CD4-positive, alpha-beta T cell treated with Interferon alpha-2 for 1 hour (primary cell): Measurements from ENCODE around the gene ENOX1.

ENCODE experiments used
- DNase-seq, 2 donors: peaks; one replicate each; pipeline ENCODE4 v3.0.0-alpha.2; 2020 to 2022

The ENOX1 gene

GRCh38 chr13:43529796-43530195 is 257.0 kb downstream of the ENOX1 start:
- DNase-seq, result no peak

- no peak for DNase-seq
Observed at GRCh38 chr13:43528992-43529391, 257.8 kb downstream of the ENOX1 start.

- DNase-seq, result no peak
Observed at GRCh38 chr13:43522788-43523187, 264.0 kb downstream of the ENOX1 start.

- DNase-seq, result no peak
Observed at GRCh38 chr13:43520351-43520750, 266.4 kb downstream of the ENOX1 start.

GRCh38 chr13:43518833-43519232 is 267.9 kb downstream of the ENOX1 start:
- no peak for DNase-seq

GRCh38 chr13:43516401-43516833 is 270.4 kb downstream of the ENOX1 start:
- no peak for DNase-seq

GRCh38 chr13:43515531-43515930 is 271.2 kb downstream of the ENOX1 start:
- no peak for DNase-seq

- no peak for DNase-seq
Observed at GRCh38 chr13:43514311-43514710, 272.5 kb downstream of the ENOX1 start.

- DNase-seq, result no peak
Observed at GRCh38 chr13:43512221-43512620, 274.6 kb downstream of the ENOX1 start.

- DNase-seq, result no peak
Observed at GRCh38 chr13:43510956-43511901, 275.5 kb downstream of the ENOX1 start.

GRCh38 chr13:43495732-43496131 is 291.0 kb downstream of the ENOX1 start:
- no peak for DNase-seq

- DNase-seq, result no peak
Observed at GRCh38 chr13:43494206-43494605, 292.6 kb downstream of the ENOX1 start.

GRCh38 chr13:43493496-43494000 is 293.2 kb downstream of the ENOX1 start:
- no peak for DNase-seq

GRCh38 chr13:43492745-43493144 is 294.0 kb downstream of the ENOX1 start:
- no peak for DNase-seq

GRCh38 chr13:43492311-43492710 is 294.5 kb downstream of the ENOX1 start:
- no peak for DNase-seq

- no peak for DNase-seq
Observed at GRCh38 chr13:43489233-43489632, 297.5 kb downstream of the ENOX1 start.

- no peak for DNase-seq
Observed at GRCh38 chr13:43487885-43488284, 298.9 kb downstream of the ENOX1 start.

- no peak for DNase-seq
Observed at GRCh38 chr13:43487461-43487860, 299.3 kb downstream of the ENOX1 start.

GRCh38 chr13:43484432-43485225 is 302.1 kb downstream of the ENOX1 start:
- DNase-seq, result peak in 1 of 2 donors; percentile 2

- no peak for DNase-seq
Observed at GRCh38 chr13:43483930-43484329, 302.8 kb downstream of the ENOX1 start.

GRCh38 chr13:43482641-43483040 is 304.1 kb downstream of the ENOX1 start:
- DNase-seq, result no peak

- no peak for DNase-seq
Observed at GRCh38 chr13:43482026-43482425, 304.7 kb downstream of the ENOX1 start.

- no peak for DNase-seq
Observed at GRCh38 chr13:43478902-43479301, 307.9 kb downstream of the ENOX1 start.

- DNase-seq, result no peak
Observed at GRCh38 chr13:43478211-43478610, 308.6 kb downstream of the ENOX1 start.
